Urinary bladder (tissue), 4 donors: ENCODE results near the gene ICOS. TPM values are rescaled to one million over a fixed set of nuclear protein-coding genes. Genes with fewer than 3 reads are reported as not detected.

Source experiments
- DNase-seq: peaks from one replicate; pipeline ENCODE4 v3.0.0-alpha.2; 2015; ENCODE audit errors: extremely low spot score
- H3K27ac ChIP-seq: one replicate; pipeline ENCODE4 v1.5.1; 2013; ENCODE audit warnings: low read depth, mild to moderate bottlenecking, moderate library complexity
- H3K36me3 ChIP-seq: one replicate; pipeline ENCODE4 v1.6.1; 2013; ENCODE audit warnings: mild to moderate bottlenecking, moderate library complexity; ENCODE audit not compliant: insufficient read depth
- H3K4me1 ChIP-seq: one replicate; pipeline ENCODE4 v1.6.1; 2013; ENCODE audit warnings: mild to moderate bottlenecking, moderate library complexity; ENCODE audit not compliant: insufficient read depth
- H3K4me3 ChIP-seq: one replicate; pipeline ENCODE4 v1.5.1; 2013; ENCODE audit warnings: low read depth, low read length
- WGBS: extraction: QIAGEN DNeasy Blood & Tissue Kit; methylation state at CpG from one replicate; pipeline ENCODE4 v1.1.7; 2013; 5-methylcytosine and 5-hydroxymethylcytosine counted together
- polyA plus RNA-seq: library from polyadenylated mRNA; stranded (reverse); fragments of 200-250 nt; gene quantifications from one replicate; pipeline ENCODE4 v1.2.3, GENCODE V29; 2013
- total RNA-seq: library from RNA; depleted of rRNA; stranded (reverse); fragments of >200 nt; gene quantifications from one replicate; pipeline ENCODE4 v1.2.3, GENCODE V29; 2014
- donor health status: healthy with polysubstance abuse.
- donor health status: healthy.

The ICOS gene
- total and polyA plus RNA-seq, 2 donors: 0.14 to 0.21 TPM

DNA sequence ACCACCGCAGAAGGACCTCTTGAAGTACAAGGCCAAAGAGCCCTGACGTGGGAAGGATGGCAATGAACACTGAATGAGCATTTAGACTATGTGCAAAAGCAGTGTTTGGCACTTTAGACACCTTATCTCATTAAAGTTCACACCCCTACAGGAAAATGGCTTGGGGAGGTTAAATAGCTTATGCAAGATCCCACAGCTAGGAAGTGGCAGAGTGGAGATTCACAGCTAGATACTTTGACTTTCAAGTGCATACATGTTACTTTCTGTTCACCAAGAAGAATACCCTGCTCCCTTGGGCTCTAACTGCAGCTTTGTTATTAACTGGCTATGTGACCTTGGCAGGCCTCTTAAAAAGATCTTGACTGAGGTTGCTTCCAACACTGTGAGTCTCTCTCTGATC, 58.2 kb downstream of the ICOS start:
- 96% methylated on average over 2 of the region's 2 CpGs for WGBS

DNA sequence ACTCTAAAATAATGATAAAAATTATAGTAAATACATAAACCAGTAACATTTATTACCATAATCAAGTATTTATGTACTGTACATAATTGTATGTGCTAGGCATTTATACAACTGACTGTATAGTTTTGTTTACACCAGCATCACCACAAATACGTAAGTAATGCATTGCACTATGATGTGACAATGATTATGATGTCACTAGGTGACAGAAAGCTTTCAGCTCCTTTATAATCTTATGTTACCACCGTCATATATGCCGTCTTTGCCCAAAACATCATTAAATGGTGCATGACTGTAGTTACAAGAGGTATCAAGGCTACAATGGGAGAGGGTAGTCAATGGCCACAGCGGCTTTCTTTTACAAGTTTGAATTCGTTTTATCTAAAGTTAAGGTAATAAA, 60.1 kb downstream of the ICOS start:
- no peak for DNase-seq
- WGBS: 82% methylated on average over 5 of the region's 5 CpGs
- H3K4me1 ChIP-seq: no peaks in the 10 kb centered on the region
- no peak overlapping the region for H3K27ac ChIP-seq
- H3K36me3 ChIP-seq: no peaks in the 10 kb centered on the region
- H3K4me3 ChIP-seq: no peak overlapping the region

More for the DNA sequence above, 58.2 kb downstream of the ICOS start:
- DNase-seq: no peak
- Histone ChIP-seq H3K4me3 (no peak overlapping the region), H3K4me1 (no peaks in the 10 kb centered on the region), H3K36me3 (no peaks in the 10 kb centered on the region), H3K27ac (no peak overlapping the region)

- H3K36me3 ChIP-seq: no peaks in the 10 kb centered on the region
- WGBS: 67% methylated on average over 1 of the region's 1 CpG
- no peak overlapping the region for H3K4me3 ChIP-seq
- no peaks in the 10 kb centered on the region for H3K4me1 ChIP-seq
- DNase-seq: no peak
- no peak overlapping the region for H3K27ac ChIP-seq
Measured at GRCh38 chr2:203997481-203997880, 60.9 kb downstream of the ICOS start.

DNA sequence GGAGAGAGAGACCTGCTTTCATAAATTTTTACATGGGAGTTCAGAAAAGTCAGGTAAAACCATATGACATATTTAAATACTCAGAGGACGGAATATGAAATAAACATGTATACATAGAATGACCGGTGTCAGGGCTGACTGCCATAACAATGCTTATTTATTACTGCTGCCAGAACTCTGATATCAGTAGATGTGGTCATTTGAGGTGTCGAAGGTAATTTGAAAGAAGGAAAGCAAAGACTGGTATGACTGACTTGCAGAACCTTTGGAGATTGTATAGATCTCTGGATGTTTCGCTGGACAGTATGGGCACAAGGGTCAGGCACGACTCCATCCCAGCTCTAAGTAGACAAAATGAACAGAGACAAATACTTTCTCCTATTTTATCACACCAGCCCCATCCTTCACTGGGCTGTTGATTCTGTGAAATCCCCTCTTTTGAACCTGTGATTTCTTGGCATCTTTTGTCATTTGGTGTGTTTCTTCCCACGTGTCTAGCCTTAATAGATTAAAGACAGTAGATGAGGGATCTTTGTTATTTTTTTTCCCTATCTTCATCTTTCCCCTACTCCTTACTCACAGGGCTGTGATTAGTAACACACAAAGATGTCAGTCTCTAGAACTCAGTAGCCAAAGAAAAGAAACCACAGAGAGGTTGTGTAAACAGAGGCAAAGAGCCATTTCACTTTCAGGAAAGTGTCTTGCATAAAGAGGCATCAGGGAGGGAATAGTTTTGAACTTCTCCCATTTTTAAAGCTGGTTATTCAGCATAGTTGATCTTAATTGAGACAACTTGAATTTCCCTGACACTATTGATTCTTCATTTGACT, 61.6 kb downstream of the ICOS start:
- Histone ChIP-seq H3K27ac (no peak overlapping the region), H3K4me3 (no peak overlapping the region), H3K4me1 (no peaks in the 10 kb centered on the region), H3K36me3 (no peaks in the 10 kb centered on the region)
- WGBS: 76% methylated on average over 6 of the region's 6 CpGs
- DNase-seq: no peak

DNA sequence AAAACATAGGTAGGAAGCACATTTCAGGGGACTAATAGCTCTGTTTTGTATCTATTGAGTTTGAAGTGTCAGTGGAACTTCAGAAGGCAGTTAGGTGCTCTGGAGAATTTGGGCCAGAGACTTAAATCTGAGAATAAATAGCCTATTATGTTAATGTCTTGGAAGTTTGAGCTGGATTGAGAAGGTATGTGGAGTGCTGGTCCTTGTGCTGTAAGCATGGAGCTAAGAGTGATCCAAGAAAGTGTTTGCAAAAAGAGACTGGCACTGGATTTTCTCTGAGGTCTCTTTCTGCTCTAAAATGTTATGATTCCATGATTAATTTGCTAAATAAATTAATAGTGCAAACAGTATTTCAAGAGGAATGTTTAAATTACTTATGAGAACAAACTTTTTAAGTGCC, 63.3 kb downstream of the ICOS start:
- H3K4me3 ChIP-seq: no peak overlapping the region
- no peaks in the 10 kb centered on the region for H3K4me1 ChIP-seq
- DNase-seq: no peak
- no peak overlapping the region for H3K27ac ChIP-seq
- no peaks in the 10 kb centered on the region for H3K36me3 ChIP-seq

DNA sequence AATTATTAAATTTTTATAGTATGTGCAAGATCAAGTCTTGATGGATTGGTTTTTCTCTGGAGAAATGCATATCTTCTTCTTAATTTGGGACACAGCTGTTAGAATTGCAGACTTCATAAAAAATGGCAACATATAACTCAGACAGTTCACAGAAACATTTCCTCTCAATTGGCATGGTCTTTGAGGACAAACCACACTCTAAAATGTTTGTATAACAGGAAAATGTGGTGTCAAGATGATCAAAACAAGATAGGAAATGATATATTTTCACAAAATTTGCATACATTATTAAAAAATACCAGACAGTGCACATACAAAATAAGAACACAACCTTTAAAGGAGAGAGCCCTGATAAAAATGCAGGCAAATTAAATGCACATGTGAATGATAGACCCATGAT, 63.9 kb downstream of the ICOS start:
- H3K27ac ChIP-seq: no peak overlapping the region
- no peak for DNase-seq

GRCh38 chr2:204003276-204003990, 66.9 kb downstream of the ICOS start:
- Histone ChIP-seq H3K4me3 (no peak overlapping the region), H3K27ac (no peak overlapping the region), H3K36me3 (no peaks in the 10 kb centered on the region), H3K4me1 (no peaks in the 10 kb centered on the region)
- 78% methylated on average over 3 of the region's 3 CpGs for WGBS
- DNase-seq: no peak

More for the DNA sequence above, 63.9 kb downstream of the ICOS start:
- H3K4me3 ChIP-seq: no peak overlapping the region
- no peaks in the 10 kb centered on the region for H3K4me1 ChIP-seq
- H3K36me3 ChIP-seq: no peaks in the 10 kb centered on the region

DNA sequence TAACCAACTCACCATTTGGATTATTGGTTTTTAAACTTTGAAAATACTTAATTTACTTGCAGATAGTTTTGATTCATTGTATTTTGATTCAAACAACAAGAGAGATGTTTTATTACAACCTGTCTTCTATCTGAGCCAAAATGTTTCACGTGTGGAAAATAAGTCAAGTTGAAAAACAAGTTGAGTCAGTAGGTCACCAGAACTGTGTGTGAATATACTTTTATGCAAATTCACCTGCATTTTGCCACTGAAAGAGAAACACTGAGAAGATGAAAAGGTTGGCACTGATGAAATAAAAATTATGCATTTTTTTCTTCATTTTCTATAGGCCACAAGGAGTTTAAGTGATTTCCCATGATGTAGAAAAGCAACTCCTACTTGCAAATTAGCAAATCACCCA, 68.3 kb downstream of the ICOS start:
- H3K36me3 ChIP-seq: no peaks in the 10 kb centered on the region
- H3K27ac ChIP-seq: no peak overlapping the region
- WGBS: 72% methylated on average over 1 of the region's 1 CpG
- H3K4me1 ChIP-seq: no peaks in the 10 kb centered on the region
- no peak for DNase-seq
- H3K4me3 ChIP-seq: no peak overlapping the region

DNA sequence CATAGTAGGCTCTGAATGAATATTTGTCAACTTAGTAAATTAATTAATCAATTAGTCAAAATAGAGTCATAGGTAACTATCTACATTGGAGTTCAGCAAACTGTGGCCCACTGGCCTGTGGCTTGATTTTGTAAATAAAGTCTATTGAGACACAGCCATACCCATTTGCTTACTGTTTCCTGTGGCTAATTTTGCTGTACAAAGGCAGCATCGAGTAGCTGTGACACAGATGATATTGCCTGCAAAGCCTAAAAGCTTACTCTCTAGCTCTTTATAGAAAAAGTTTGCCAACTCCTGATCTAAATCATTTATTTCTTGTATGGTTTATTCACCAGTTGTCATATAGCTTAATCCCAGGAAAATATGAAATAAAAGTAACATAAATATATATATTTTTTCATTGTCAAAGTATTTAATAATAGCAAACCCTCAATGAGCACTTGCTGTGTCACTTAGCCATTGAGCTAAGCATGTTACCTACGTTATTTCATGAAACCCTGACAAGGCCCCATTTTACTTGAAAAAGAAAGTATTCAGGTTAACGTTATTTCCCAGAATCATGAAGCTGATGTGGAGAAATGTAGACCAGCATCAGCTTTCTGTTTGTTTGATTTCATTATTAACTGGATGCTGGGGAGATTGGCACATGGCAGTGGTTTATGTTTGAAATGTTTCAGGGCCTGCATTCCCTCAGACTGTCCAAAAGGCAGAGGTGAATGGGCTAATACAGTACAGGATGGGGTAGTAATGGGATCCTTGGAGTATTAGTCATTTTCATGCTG, 69.6 kb downstream of the ICOS start:
- Histone ChIP-seq H3K4me3 (no peak overlapping the region), H3K36me3 (no peaks in the 10 kb centered on the region), H3K4me1 (no peaks in the 10 kb centered on the region), H3K27ac (no peak overlapping the region)
- 84% methylated on average over 3 of the region's 3 CpGs for WGBS
- DNase-seq: no peak

DNA sequence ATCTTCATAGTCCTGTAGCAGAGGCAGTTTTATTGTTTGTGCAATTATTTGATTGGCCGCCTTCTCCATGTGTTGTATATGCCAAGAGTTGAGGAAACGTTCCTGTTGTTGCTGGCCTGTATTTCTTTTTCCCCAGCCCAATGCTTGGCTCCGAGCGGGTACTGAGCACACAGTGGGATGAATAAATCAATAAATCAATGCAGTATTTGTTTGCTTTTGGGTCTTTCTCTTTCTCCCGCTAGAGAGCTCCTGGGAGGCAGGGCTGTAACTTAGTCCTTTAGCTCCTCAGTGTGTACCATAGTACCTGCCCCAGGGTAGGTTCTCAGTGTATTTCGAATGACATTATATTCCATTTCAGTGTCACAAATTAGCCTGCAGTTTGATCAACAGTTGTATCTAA, 71.8 kb downstream of the ICOS start:
- DNase-seq: no peak
- no peak overlapping the region for H3K4me3 ChIP-seq
- 79% methylated on average over 6 of the region's 6 CpGs for WGBS
- H3K27ac ChIP-seq: no peak overlapping the region
- no peaks in the 10 kb centered on the region for H3K36me3 ChIP-seq
- H3K4me1 ChIP-seq: no peaks in the 10 kb centered on the region

GRCh38 chr2:204010628-204011560, 74.3 kb downstream of the ICOS start:
- WGBS: 79% methylated on average over 4 of the region's 4 CpGs
- H3K4me3 ChIP-seq: no peak overlapping the region

More at GRCh38 chr2:204010628-204011560, 74.3 kb downstream of the ICOS start:
- no peak for DNase-seq
- Histone ChIP-seq H3K4me1 (no peaks in the 10 kb centered on the region), H3K36me3 (no peaks in the 10 kb centered on the region), H3K27ac (no peak overlapping the region)
